ENCODE data around the gene TBC1D24.

TBC1D24 gene

DNA sequence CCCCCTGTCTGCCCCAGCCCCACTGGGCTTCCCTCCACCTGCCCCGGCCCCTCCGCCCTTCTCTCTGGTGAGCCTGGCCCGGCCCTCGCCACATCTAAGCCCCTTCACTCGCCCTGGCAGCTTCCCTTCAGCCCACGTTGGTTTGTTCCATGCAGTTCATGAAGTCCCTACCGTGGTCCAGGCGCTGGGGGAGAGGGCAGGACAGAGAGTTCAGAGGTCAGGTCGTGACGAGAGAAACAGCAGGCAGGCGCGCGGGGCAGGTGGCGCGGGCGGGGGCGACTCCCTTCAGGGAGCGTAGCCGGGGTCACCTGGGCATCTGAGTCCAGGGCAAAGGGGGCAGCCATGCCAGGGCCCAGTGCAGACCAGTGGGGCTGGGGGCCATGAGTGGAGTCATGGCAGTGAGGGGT, 23.9 kb upstream of the TBC1D24 start:
- DNase-seq: no peak

DNA sequence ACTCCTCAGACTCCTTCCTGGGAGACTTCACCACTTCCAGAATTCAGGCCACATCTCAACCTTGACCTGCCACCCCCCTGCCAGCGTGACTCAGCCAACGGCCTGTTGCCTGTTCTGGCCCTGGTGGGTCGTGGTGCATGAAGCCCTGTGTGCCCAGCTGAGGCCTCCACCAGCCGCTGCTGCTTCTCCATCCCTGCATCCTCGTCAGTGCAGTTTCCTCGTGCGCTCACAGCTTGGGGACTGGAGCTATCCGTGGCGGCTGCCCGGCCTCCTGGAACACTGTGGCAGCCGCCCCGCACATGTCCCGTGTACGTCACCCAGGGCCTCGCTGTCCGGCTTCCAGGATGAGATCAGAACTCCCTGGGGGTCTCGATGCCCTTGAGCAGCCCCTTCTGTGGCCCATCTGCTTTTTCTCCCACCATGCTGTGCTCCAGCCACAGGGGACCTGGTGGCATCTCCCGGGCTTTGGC, 23.0 kb upstream of the TBC1D24 start:
- DNase-seq: no peak

DNA sequence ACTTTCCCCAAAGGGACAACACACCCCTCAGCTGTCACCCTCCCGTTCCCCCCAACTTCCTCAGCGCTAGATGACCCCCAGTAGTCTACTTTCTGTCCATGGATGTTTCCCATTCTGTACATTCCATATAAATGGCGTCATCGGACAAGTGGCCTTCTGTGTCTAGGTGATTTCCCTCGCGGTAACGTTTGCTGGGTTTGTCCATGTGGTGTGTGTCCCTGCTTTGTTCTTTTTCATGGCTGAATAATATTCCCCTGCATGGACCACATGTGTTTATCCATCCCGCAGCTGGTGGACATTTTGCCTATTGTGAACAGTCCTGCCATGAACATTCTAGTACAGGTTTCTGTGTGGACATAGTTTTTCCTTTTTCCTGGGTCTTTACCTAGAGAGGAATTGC, 22.3 kb upstream of the TBC1D24 start:
- no peak for DNase-seq

DNA sequence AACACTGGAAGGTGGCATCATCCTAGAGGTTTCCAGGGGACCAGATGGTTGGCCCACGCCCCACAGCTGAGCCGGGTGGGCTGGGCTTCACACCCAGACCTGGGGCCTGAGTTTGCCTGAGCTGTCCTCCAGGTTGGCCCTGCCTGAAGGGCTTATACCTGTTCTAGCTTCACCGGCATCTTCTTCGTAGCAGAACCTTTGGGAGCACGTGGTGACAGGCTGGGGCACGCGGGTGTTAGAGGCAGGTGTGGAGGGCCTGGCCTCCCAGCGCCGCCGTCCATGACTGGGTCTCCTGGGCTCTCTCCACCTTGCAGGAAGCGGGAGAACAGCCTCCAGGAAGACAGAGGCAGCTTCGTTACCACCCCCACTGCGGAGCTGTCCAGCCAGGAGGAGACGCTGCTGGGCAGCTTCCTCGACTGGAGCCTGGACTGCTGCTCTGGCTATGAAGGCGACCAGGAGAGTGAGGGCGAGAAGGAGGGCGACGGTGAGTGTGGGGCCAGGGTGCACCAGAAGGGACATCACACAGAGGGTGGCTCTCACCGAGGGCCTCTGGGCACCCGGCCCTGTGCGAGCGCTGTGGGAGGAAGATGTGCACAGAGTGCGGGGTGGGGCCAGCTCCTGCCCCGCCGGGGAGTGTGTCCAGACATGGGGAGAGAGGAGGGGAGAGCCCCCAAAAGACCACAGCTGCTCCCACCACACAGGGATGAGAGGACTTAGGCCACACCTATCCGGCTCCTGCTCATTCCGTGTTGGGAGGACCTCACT, 19.7 kb upstream of the TBC1D24 start:
- no peak for DNase-seq

DNA sequence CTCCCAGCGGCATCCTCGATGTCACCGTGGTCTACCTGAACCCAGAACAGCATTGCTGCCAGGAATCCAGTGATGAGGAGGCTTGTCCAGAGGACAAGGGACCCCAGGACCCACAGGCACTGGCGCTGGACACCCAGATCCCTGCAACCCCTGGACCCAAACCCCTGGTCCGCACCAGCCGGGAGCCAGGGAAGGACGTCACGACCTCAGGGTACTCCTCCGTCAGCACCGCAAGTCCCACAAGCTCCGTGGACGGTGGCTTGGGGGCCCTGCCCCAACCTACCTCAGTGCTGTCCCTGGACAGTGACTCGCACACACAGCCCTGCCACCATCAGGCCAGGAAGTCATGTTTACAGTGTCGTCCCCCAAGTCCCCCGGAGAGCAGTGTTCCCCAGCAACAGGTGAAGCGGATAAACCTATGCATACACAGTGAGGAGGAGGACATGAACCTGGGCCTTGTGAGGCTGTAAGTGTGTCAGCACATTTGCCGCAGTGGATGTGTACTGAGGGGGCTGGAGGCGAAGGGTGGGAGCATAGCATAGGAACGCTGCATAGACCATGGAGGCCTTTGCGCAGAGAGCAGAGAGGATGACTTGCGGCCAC, 18.3 kb upstream of the TBC1D24 start:
- no peak for DNase-seq

DNA sequence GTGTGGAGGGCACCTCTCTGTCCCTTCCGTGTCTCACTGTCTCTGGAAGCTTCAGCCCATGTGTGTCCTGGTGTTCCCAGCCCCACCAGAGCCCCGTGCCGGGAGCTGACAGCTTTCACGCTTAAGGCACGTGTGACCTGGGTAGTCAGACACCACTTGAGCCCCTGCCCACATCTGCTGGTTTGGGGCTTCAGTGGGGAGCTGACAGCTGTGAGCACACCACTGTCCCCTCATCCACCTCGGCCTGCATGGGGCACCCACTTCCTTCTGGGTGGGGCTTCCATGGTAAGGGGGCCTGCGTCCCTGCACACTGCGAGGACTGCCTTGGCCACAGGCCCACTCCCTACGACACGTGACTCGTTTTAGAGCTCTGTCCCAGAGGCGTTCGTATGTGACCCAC, 17.7 kb upstream of the TBC1D24 start:
- DNase-seq: no peak

DNA sequence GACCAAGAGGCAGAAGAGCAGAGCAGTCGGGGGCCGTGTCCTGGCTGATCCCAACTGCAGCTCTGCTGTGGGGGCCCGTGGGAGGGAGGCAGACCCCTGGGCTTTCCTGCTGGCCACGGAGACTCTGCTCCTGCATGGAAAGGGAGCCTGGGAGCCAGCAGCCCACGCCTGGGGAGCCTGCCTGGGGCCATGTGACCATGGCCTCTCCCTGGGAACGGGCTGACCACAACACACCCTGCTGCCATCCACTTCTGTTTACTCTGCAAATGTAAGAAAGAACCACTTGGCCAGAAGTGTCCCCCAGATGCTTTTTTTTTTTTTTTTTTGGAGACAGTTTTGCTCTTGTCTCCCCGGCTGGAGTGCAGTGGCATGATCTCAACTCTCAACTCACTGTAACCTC, 17.0 kb upstream of the TBC1D24 start:
- DNase-seq: no peak

DNA sequence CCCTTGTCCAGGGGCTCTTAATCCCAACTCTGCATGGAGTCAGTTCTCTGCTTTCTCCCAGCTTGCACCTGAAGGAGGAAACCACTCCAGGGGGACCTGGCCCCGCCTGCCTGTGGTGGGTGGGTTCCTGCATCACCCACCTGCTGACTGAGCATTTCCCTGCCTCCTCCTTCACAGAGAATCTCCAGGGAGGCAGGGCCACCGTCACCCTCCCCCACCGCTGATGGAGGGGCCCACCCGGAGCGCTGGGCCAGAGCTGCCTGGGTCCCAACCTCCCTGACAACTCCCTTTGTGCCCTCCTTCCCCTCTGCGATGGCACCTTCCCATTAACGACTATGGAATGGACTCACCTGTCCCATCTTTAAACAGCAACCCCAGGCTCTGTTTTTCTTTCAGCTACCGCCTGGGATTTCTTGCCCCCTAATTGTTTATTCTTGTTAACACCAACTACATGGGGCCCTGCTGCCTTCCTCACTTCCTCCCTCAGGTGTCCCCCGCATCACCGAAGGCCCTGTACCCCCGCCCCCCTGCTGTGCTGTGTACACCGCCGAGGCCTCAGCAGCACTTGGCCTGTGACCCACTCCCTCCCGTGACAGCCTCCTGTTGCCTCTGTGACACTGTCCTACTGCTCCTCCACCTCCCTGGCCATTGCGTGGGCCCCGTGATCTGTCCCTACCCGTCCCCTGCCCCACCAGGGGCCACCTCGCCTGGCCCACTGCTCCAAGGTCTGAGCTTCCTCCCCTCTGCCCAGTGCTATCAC, 15.9 kb upstream of the TBC1D24 start:
- no peak for DNase-seq

DNA sequence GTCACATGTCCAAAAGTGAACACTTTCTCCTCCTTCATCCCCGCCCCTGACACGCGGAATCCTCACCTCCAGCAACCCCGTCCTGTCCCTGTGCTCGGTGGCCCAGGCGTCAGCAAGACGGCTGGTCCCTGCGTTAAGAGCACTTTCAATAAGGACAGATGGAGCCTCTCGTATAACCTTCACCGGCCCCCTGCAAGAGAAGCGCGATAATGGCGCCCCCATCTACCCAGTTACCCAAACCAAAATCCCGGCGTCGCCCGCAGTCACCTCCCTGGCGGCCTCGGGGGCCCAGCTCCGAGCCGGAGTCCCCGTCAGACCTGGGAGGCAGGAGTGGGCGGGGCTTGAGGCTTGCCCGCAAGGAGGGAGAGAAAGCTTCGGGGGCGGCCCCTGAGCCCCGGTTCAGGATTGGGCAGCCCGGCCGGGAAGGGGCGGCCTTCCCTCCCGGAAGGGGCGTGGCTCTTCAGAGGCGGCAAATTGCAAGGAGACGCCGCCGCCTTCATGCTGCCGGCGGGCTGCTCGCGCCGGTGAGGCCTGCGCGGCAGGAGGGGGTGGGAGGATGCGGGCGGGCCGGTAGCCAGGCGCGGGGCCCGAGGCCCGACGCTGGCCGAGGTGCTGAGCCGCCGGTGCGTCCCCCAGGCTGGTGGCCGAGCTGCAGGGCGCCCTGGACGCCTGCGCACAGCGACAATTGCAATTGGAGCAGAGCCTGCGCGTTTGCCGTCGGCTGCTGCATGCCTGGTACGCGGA, 15.1 kb upstream of the TBC1D24 start, which contains the start of gene TEDC2:
TEDC2 (plus strand) TSS at position 463 of the 744 bp plus-strand sequence; CDS start at position 499, 36 bp downstream.
- peak; percentile 77 for DNase-seq

DNA sequence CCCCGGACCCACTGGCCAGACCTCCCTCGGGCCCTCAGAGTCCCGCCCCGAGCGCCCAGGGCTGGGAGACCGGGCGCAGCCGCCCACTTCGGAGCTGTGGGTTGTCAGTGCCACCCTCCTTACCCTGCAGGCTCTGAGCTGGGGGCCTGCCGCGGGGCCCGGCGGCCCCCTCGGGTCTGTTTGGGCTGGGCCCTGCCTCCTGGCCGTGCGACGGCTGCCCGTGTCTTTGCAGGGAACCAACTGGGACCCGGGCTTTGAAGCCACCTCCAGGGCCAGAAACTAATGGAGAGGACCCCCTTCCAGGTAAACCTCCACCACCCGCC, 14.6 kb upstream of the TBC1D24 start:
- DNase-seq: no peak

DNA sequence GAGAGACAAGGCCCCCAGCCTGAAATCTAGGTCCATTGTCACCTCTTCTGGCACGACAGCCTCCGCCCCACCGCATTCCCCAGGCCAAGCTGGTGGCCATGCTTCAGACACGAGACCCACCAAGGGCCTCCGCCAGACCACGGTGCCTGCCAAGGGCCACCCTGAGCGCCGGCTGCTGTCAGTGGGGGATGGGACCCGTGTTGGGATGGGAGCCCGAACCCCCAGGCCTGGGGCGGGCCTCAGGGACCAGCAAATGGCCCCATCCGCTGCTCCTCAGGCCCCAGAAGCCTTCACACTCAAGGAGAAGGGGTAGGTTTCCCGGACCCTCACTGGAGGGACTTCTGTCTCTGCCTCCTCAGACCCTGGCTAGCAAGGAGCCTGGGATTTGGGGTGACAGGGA, 14.0 kb upstream of the TBC1D24 start:
- DNase-seq: no peak

DNA sequence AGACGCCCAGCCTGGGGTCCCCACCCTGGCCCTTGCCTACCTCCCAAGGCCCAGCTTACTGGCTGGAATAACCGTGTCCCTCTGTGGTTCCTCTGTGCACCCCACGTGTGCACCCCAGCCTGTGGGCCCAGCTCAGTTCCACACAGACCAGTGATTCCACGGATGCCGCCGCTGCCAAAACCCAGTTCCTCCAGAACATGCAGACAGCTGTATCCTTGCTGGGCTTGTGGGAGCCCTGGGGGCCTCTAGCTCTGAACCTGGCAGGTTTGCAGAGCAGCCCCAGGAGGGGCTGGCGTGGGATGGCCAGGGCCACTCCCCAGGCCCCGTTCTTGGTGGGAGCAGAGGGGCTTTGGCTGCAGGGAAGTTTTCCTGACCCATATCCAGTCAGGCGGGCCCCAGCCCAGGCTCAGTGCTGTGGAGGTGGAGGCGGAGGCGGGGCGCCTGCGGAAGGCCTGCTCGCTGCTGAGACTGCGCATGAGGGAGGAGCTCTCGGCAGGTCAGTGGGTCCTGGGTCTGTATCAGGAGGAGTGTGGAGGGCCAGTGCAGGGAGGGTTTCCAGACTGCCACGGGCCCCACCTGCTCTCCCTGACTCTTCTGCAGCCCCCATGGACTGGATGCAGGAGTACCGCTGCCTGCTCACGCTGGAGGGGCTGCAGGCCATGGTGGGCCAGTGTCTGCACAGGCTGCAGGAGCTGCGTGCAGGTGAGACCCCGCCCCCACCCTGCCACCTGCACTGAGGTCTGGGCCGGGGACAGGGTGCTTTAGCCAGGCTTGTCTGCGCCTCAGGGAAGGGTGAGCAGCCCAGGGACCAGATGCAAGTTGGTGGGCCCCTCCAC, 12.7 kb upstream of the TBC1D24 start:
- DNase-seq: no peak

DNA sequence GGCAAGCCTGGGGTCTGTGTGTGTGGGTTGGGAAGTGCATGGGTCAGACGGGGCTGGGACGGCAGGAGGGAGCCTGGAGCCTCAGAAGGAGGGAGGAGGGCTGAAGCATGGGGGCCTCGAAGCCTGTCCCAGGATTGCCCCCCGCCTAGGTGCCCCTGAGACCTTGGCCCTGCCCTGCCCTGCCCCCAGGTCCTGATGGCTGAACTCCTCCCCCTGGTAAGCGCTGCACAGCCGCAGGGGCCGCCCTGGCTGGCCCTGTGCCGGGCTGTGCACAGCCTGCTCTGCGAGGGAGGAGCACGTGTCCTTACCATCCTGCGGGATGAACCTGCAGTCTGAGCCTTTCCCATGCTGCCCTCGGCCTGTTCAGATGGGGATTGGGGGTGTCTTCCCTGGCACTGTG, 10.6 kb upstream of the TBC1D24 start:
- DNase-seq: no peak

DNA sequence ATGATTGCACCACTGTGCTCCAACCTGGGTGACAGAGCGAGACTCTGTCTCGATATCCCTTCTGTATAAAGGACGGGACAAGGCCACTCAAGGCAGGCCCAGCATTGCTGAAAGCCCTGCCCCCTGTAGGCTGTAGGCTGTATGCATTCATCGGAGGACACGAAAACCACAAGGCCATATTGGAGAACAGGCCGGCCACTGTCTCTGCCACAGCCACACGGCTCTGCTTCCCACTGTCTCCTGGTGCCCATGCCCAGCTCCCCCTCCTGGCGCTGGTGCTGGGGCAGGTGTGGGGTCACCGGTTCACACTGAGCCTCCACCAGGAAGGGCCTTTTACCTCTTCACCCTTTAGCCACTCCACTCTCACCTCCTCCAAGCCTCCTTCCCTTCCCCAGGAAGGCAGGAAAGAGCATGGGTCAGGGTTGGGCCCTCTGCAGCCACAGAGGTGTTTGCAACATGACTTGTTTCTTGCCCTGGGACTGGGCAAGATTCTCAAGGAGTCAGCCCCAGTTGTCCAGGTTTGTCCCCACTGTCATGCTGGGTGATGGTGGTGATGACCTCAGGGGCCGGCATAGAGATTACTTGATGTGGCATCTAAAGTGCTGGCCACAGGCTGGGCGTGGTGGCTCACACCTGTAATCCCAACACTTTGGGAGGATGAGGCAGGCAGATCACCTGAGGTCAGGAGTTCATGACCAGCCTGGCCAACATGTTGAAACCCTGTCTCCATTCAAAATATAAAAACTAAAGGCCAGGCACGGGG, 9.1 kb upstream of the TBC1D24 start:
- DNase-seq: no peak

DNA sequence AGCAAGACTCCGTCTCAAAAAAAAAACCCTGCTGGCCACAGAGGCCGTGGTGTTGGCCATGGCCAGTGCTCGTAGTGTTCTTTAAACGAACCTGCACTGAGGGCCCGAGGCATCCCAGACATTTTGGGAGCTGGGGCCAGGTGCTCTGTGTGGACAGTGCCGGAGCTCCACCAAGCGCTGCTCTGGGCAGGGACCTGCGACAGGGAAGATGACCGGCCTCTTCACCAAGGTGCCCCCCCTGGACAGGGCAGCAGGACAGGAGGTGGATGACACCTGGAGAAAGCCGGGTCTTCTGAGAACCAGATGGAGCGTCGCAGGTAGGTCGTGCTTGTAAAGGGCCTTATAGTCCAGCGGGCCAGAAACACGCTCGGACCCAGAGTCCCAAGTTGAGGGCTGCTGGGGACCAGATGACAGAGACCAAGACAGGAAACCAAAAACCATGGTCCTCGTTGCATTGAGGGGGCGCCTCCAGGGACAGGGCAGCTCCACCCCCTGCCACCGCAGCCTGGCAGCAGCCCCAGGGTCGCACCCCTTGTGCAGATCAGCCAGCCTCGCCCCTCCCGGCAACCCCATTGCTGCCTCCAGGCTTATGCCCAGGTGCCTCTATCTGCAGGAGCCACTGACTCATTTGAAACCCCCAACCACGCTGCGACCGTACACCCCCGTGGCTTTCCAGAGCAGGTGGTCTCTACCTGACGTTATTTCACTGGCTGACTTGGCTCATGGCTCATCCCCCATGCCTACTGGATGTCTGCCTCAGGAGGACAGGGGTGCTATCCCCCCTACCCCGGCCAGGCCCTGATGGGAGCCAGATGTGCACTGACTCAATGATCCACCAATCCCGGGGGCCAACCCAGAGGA, 8.0 kb upstream of the TBC1D24 start:
- no peak for DNase-seq

DNA sequence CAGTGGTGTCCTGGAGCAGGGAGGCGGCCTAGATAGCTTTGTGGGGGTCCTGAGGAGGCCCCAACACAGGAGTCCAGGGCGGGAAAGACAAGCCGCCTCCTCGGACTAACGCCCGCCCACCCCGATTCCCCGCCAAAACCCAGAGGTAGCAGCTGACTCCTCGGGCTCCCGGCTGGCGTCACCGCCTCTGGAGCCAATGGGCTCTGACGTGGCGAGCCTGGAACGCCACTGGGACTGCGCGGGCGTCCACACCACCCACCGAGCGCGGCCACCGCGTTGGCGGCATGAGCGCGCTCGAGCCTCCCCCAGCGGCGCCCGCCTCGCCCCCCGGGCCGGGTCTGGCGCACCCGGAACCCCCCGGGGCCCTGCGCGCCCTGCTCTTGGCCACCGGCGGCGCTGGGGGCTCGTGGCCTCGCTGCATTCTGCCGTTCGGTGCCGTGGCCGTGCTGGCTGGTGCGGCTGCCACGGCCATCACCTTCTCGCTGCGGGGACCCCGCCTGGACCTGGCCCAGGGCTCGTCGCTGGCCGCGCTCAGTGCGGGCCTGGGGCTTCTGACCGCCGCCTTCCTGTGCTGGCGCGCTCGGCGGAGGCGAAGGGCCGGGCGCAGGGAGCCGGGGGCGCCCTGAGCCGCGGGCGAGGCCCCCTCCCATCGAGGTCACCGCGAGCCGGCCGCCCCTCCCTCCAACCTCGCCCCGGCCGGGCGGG, 7.2 kb upstream of the TBC1D24 start:
- peak; percentile 40 for DNase-seq

DNA sequence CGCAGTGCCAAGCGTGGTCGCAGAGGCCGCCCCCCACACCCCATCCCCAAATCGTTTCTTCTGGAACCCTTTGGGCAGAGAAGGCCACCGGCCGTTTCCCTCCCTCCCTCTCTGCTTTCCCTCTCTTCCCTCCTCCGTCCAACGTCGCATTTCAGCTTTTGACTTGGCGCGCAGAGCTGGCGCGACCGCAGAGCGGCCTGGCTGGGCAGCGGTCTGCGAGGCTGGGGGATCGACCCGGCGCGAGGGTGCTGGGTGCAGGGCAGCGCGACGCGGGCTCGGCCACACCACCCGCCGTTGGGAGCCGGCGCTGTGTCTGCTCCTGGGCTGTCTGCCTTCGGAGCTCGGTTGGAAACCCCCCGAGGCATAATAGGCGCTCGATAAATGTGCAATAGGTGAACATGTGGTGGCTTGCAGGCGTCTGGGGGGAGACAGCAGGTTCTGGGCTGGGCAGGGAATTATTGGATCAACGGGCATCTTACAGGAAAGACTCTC, 6.6 kb upstream of the TBC1D24 start:
- DNase-seq: no peak

DNA sequence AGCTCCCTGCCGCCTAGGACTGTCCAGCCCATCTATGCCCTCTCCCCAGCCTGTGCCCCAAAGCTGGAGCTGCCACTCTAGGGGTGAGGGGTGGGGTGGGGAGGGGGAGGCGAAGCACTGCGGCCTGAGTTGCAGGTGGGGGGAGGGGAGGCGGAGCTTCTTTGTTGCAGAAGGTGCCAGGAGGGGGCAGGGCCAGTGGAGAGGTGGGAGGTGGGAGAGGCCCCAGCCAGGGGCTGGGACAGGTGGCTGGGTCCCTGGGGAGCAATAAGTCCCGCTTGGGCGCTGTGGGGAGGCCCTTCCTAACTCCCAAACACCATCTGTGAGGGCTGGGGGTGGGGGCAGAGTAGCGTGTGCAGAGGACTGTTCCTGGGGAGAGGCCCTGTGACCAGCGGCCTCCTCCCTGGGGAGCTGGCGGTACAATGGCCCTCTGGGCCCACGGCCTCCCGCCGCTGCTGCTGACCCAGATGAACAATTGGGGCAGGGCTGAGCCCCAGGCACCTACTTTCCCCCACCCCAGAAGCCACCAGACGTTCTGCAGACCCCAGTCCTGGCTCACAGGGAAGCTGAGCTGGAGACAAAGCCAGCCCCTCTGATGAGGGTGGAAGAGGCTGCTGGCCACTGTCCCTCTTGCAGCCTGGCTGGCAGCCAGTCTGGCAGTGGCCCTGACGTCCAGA, 6.1 kb upstream of the TBC1D24 start:
- DNase-seq: peak; percentile 61
